Sigmoid colon (tissue), 7 donors: Measurements from ENCODE around the gene GREB1. TPM values are rescaled to one million over a fixed set of nuclear protein-coding genes. Genes with fewer than 3 reads are reported as not detected.

ENCODE experiments used
- DNase-seq: peaks from one replicate; pipeline ENCODE4 v3.0.0-alpha.2; 2019
- H3K27ac ChIP-seq, 4 donors: fragments of 200-600 bp; sonication (generic); one replicate each; pipeline ENCODE4 v1.5.1; 2016 to 2019; ENCODE audit warnings: mild to moderate bottlenecking in 1 of 4
- H3K27me3 ChIP-seq, 3 donors: fragments of 200-600 bp; sonication (generic); one replicate each; pipeline ENCODE4 v1.5.1; 2019; ENCODE audit warnings: mild to moderate bottlenecking in 1 of 3
- H3K36me3 ChIP-seq, 4 donors: fragments of 200-600 bp; sonication (generic); one replicate each; pipeline ENCODE4 v1.5.1; 2016 to 2019
- H3K4me1 ChIP-seq, 4 donors: fragments of 200-600 bp; sonication (generic); one replicate each; pipeline ENCODE4 v1.5.1; 2017 to 2019
- H3K4me3 ChIP-seq, 4 donors: fragments of 200-600 bp; sonication (generic); one replicate each; pipeline ENCODE4 v1.5.1; 2017 to 2019; ENCODE audit warnings: mild to moderate bottlenecking in 2 of 4, moderate library complexity in 1 of 4
- H3K9me3 ChIP-seq, 4 donors: fragments of 200-600 bp in 3 of 4; sonication (generic) in 3 of 4; one replicate each; pipeline versions ENCODE4 v1.5.1 to v1.6.1; 2013 to 2019
- EP300 ChIP-seq, 4 donors: sonication (generic); formaldehyde crosslinking; IDR thresholded peaks; one replicate each; pipeline ENCODE4 v1.6.1; 2017; ENCODE audit warnings: antibody characterized with exemption in 4 of 4
- POLR2A ChIP-seq, 2 donors: fragments of 450-650 bp; IDR thresholded peaks; one replicate each; pipeline ENCODE4 v1.6.1; 2016; ENCODE audit warnings: antibody characterized with exemption in 2 of 2, mild to moderate bottlenecking in 2 of 2, moderate library complexity in 2 of 2
- POLR2AphosphoS5 ChIP-seq, 4 donors: sonication (generic); formaldehyde crosslinking; IDR thresholded peaks; one replicate each; pipeline ENCODE4 v1.6.1; 2017; ENCODE audit warnings: antibody characterized with exemption in 4 of 4
- WGBS, 2 donors: extraction: QIAGEN DNeasy Blood & Tissue Kit; methylation state at CpG; one replicate each; pipeline ENCODE4 v1.1.7; 2013; 5-methylcytosine and 5-hydroxymethylcytosine counted together
- intact Hi-C: fragments of 100-400 bp; cut with DNase I; formaldehyde crosslinking; loops from one replicate; pipeline ENCODE4 v1.15.1; 2023
- polyA plus RNA-seq, 3 donors: library from polyadenylated mRNA; stranded (reverse); fragments of 200-250 nt; gene quantifications; one replicate each; pipeline ENCODE4 v1.2.3, GENCODE V29; 2013
- total RNA-seq, 4 donors: library from RNA; depleted of rRNA; stranded (reverse); fragments of >200 nt; gene quantifications; one replicate each; pipeline ENCODE4 v1.1.0, GENCODE V29; 2016
- TF ChIP-seq, protein P1 (sequence below), 4 experiments: fragments of 450-650 bp in 3 of 4; fragments of 200-600 bp in 1 of 4; IDR thresholded peaks; one replicate each; pipeline ENCODE4 v1.5.1; 2016 to 2019; ENCODE audit warnings: antibody characterized with exemption in 4 of 4, mild to moderate bottlenecking in 3 of 4, moderate library complexity in 2 of 4
- donor health status: healthy with polysubstance abuse.
- donor health status: Bipolar disorder and iron deficiency.
- donor health status: healthy.

GREB1 gene
- total and polyA plus RNA-seq, 7 donors, result 0.28 to 2.5 (median 1.1) TPM; not detected in 1

DNA sequence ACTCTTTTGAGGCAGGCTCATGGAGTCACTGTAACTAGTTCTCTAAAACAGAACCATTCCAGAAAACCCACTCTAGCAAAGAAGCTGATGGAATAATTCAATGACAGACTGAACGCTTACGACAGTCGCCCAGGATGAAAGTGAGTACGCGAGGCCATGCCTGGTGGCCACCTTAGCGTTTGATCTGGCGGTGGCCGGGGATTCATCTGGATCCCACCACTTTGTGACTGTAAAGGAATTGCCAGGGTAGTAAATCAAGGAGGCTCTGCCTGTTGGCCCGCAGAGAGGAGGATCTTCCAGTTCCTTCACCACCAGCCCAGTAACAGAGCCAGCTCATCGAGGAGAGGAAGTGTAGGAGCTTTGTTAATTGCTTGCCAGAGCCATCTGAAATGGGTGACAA is 34.6 kb downstream of the GREB1 start:
- H3K27me3 ChIP-seq, result no peaks in the 10 kb centered on the region
- H3K27ac ChIP-seq, result no peak overlapping the region
- H3K36me3 ChIP-seq, result no peaks in the 10 kb centered on the region
- no peak overlapping the region for H3K4me3 ChIP-seq
- H3K9me3 ChIP-seq, result no peaks in the 10 kb centered on the region
- intact Hi-C loops, result no loop called here
- 83 to 92% methylated on average over 10 of the region's 10 CpGs for WGBS, 2 donors
- peaks cover 0 to 2% (median 0%) of the 10 kb centered on the region in 4 donors for H3K4me1 ChIP-seq
- peak; percentile 48 for DNase-seq
- no peak for TF ChIP-seq POLR2AphosphoS5 (IDR thresholded peaks at IDR 0.05)
- TF ChIP-seq EP300 (IDR thresholded peaks at IDR 0.05), result no peak
- no peak for TF ChIP-seq POLR2A (IDR thresholded peaks at IDR 0.05)
- TF ChIP-seq, protein P1, sequence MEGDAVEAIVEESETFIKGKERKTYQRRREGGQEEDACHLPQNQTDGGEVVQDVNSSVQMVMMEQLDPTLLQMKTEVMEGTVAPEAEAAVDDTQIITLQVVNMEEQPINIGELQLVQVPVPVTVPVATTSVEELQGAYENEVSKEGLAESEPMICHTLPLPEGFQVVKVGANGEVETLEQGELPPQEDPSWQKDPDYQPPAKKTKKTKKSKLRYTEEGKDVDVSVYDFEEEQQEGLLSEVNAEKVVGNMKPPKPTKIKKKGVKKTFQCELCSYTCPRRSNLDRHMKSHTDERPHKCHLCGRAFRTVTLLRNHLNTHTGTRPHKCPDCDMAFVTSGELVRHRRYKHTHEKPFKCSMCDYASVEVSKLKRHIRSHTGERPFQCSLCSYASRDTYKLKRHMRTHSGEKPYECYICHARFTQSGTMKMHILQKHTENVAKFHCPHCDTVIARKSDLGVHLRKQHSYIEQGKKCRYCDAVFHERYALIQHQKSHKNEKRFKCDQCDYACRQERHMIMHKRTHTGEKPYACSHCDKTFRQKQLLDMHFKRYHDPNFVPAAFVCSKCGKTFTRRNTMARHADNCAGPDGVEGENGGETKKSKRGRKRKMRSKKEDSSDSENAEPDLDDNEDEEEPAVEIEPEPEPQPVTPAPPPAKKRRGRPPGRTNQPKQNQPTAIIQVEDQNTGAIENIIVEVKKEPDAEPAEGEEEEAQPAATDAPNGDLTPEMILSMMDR (IDR thresholded peaks at IDR 0.05), result no peak

DNA sequence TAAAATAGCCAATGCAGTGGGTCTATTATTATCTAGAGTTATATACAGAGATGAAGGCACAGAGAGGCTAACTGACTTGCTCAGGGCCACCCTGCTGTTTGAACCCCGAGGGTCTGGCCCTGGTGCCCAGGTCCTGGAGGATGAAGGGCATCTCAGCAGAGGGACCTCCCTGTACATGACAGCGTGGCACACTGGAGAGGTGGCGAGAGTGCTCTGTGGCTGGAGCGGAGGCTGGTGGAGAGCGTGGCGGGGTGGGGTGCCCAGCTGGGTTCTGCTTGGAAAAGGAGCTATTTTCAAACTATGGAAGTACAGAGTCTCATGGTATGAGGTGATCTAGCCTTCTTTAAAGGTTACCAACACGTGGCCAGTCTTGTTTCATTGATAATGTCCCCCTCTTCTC is 35.8 kb downstream of the GREB1 start:
- H3K36me3 ChIP-seq, result no peaks in the 10 kb centered on the region
- H3K4me3 ChIP-seq, result no peak overlapping the region
- H3K27me3 ChIP-seq, result no peaks in the 10 kb centered on the region
- 91 to 94% methylated on average over 7 of the region's 7 CpGs for WGBS, 2 donors
- no peak overlapping the region for H3K27ac ChIP-seq
- DNase-seq, result peak; percentile 29
- H3K4me1 ChIP-seq, result peaks cover 0 to 14% (median 0%) of the 10 kb centered on the region in 4 donors
- TF ChIP-seq POLR2A (IDR thresholded peaks at IDR 0.05), result no peak
- TF ChIP-seq, protein P1 (IDR thresholded peaks at IDR 0.05), result no peak
- no peak for TF ChIP-seq EP300 (IDR thresholded peaks at IDR 0.05)
- no peak for TF ChIP-seq POLR2AphosphoS5 (IDR thresholded peaks at IDR 0.05)
- intact Hi-C loops, result no loop called here
- no peaks in the 10 kb centered on the region for H3K9me3 ChIP-seq

DNA sequence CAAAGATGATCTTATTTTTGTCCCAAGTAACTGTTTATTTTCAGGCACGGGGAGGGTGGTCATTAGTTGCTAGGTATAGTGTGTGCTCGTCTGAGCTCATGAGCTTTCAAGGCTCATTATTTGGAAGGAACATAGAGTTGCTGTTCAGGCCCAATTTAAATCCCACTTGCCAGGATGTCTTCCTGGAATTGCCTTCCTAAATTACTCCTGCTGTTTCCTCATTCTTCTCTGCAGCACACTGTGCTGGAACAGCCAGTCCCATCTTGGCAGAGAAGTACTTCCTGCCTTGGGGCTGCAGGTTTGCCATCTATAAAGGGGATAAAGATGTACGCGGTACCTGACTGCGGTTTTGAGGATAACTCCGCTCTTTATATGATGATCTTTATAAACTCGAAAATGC is 37.3 kb downstream of the GREB1 start:
- Histone ChIP-seq H3K27me3 (no peaks in the 10 kb centered on the region), H3K27ac (no peak overlapping the region), H3K9me3 (no peaks in the 10 kb centered on the region), H3K4me3 (no peak overlapping the region), H3K36me3 (no peaks in the 10 kb centered on the region), H3K4me1 (peaks cover 0 to 18% (median 0%) of the 10 kb centered on the region in 4 donors)
- peak; percentile 66 for DNase-seq
- intact Hi-C loops, result no loop called here
- TF ChIP-seq POLR2A (IDR thresholded peaks at IDR 0.05), result no peak
- no peak for TF ChIP-seq POLR2AphosphoS5 (IDR thresholded peaks at IDR 0.05)
- TF ChIP-seq, protein P1 (IDR thresholded peaks at IDR 0.05), result no peak
- 33 to 65% methylated on average over 7 of the region's 7 CpGs for WGBS, 2 donors

DNA sequence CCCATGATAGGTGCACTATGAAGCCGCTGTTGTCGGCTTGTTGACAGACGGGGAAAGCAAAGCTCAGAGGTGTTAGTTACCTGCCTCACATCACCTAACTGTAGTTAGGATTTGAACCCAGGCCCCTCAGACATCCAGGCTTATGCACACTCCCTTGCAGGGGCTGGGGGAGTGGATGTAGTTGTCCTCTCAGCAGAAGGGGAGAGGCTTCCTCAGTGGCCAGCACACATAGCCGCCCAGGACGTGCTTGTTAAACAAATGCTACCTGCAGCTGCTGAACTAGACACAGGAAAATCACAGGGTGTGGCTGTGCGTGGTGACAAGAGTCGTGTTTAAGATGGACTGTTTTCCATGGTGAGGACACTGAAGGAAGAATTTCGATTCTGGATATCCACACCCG is 39.2 kb downstream of the GREB1 start:
- no peaks in the 10 kb centered on the region for H3K27me3 ChIP-seq
- TF ChIP-seq, protein P1 (IDR thresholded peaks at IDR 0.05), result no peak
- no peak for TF ChIP-seq EP300 (IDR thresholded peaks at IDR 0.05)
- peak overlapping the region in 1 of 4 donors; percentile 38 for H3K27ac ChIP-seq
- H3K4me1 ChIP-seq, result peaks cover 0 to 18% (median 0%) of the 10 kb centered on the region in 4 donors
- intact Hi-C loops, result no loop called here
- peak; percentile 47 for DNase-seq
- no peak overlapping the region for H3K4me3 ChIP-seq
- WGBS, 2 donors, result 32 to 74% methylated on average over 9 of the region's 9 CpGs
- H3K36me3 ChIP-seq, result no peaks in the 10 kb centered on the region
- no peaks in the 10 kb centered on the region for H3K9me3 ChIP-seq
